GM12878 (cell line): Measurements from ENCODE around the gene PLEKHH2. TPM values are rescaled to one million over a fixed set of nuclear protein-coding genes. Genes with fewer than 3 reads are reported as not detected.
A peak's percentile ranks its signal among the peaks of the same experiment; 100 is the strongest.

Source experiments
- ATAC-seq: fragments of 200-7000 bp; cut with Tn5 transposase; 3 replicates; pipeline ENCODE4 v1.9.1; 2020; ENCODE audit warnings: mild to moderate bottlenecking, moderate library complexity
- BruUV-seq: library from RNA; stranded (reverse); fragments of 400-500 nt; replicated peaks from 2 replicates; lab custom pipeline; 2021; lab: Mats Ljungman, UMichigan
- CTCF ChIA-PET: fragments of 300-600 bp; sonication (Branson Sonifier 250); formaldehyde crosslinking; extraction: SDS; loops from one replicate; lab custom pipeline; 2021; ENCODE audit warnings: inconsistent platforms; lab: Yijun Ruan, JAX
- POLR2A ChIA-PET: fragments of 350-600 bp; formaldehyde crosslinking; extraction: SDS; loops from one replicate; lab custom pipeline; 2021; ENCODE audit warnings: inconsistent platforms; lab: Charles Lee
- RAD21 ChIA-PET: fragments of 300-600 bp; sonication (Branson Sonifier 250); formaldehyde crosslinking; loops from one replicate; lab custom pipeline; 2023; ENCODE audit warnings: antibody characterized with exemption; ENCODE audit not compliant: unreplicated experiment; lab: Charles Lee
- SMC1A ChIA-PET: fragments of 300-600 bp; sonication (Branson Sonifier 250); formaldehyde crosslinking; loops from one replicate; lab custom pipeline; 2023; ENCODE audit not compliant: unreplicated experiment, uncharacterized antibody; lab: Charles Lee
- DNase-seq: peaks from one replicate; pipeline ENCODE4 v3.0.0-alpha.2; 2011; ENCODE audit warnings: low read depth, low spot score
- FAIRE-seq: peaks from 3 replicates; lab custom pipeline; 2011; peaks lifted over from hg19 to GRCh38; lab: Jason Lieb, UNC
- H2AFZ ChIP-seq: 2 replicates; pipeline ENCODE4 v1.6.0; 2011; ENCODE audit warnings: low read depth, low read length, control low read depth; ENCODE audit not compliant: control insufficient read depth
- H3K27ac ChIP-seq: 2 replicates; pipeline ENCODE4 v1.5.1; 2011; ENCODE audit warnings: control low read depth; ENCODE audit not compliant: control insufficient read depth, insufficient read depth
- H3K27me3 ChIP-seq, 2 experiments: replicated peaks in 1 of 2; 2 replicates each; pipeline versions ENCODE4 v1.6.0 to v1.6.1; 2011; ENCODE audit warnings: low read length in 1 of 2; ENCODE audit not compliant: control insufficient read depth in 2 of 2, insufficient read depth in 2 of 2
- H3K36me3 ChIP-seq, 2 experiments: 2 replicates each; pipeline ENCODE4 v1.5.1; 2011; ENCODE audit warnings: low read length in 1 of 2; ENCODE audit not compliant: control insufficient read depth in 2 of 2, insufficient read depth in 2 of 2
- H3K4me1 ChIP-seq: 2 replicates; pipeline ENCODE4 v1.6.1; 2011; ENCODE audit warnings: mild to moderate bottlenecking, low read length, moderate library complexity, mixed read lengths; ENCODE audit not compliant: control insufficient read depth, insufficient read depth
- H3K4me2 ChIP-seq: 2 replicates; pipeline ENCODE4 v1.6.0; 2011; ENCODE audit warnings: control low read depth; ENCODE audit not compliant: control insufficient read depth, insufficient read depth
- H3K4me3 ChIP-seq: fragments of 200-600 bp; sonication (generic); 2 replicates; pipeline ENCODE4 v1.5.1; 2016
- H3K79me2 ChIP-seq: 2 replicates; pipeline ENCODE4 v1.6.0; 2011; ENCODE audit warnings: low read length; ENCODE audit not compliant: control insufficient read depth, insufficient read depth
- H3K9ac ChIP-seq: 2 replicates; pipeline ENCODE4 v1.8.0; 2011; ENCODE audit warnings: low read length, control low read depth, mixed read lengths; ENCODE audit not compliant: control insufficient read depth, insufficient read depth
- H3K9me3 ChIP-seq: replicated peaks from 3 replicates; pipeline ENCODE4 v1.5.1; 2011; ENCODE audit warnings: mild to moderate bottlenecking, low read length; ENCODE audit not compliant: control insufficient read depth, insufficient read depth
- H4K20me1 ChIP-seq: 2 replicates; pipeline ENCODE4 v1.6.0; 2011; ENCODE audit not compliant: control insufficient read depth, insufficient read depth
- ESRRA ChIP-seq: IDR thresholded peaks from 2 replicates; pipeline ENCODE4 v1.6.1; 2012; ENCODE audit warnings: mild to moderate bottlenecking, low read length, improper control_type of control experiment
- KDM1A ChIP-seq: fragments of 200-600 bp; sonication (generic); IDR thresholded peaks from 2 replicates; pipeline ENCODE4 v1.6.1; 2016; ENCODE audit warnings: borderline replicate concordance
- NFYB ChIP-seq: IDR thresholded peaks from 2 replicates; pipeline ENCODE4 v1.6.1; 2011; ENCODE audit warnings: low read depth, mild to moderate bottlenecking, low read length, improper control_type of control experiment, moderate library complexity; ENCODE audit not compliant: insufficient read depth
- NR2C1 ChIP-seq: fragments of 450-650 bp; IDR thresholded peaks from 2 replicates; pipeline ENCODE4 v1.6.1; 2017; ENCODE audit warnings: antibody characterized with exemption, mild to moderate bottlenecking, moderate library complexity
- PRDM15 ChIP-seq: fragments of 450-650 bp; formaldehyde crosslinking; IDR thresholded peaks from 2 replicates; pipeline ENCODE4 v1.4.0; 2020; ENCODE audit warnings: mild to moderate bottlenecking, moderate library complexity
- REST ChIP-seq: IDR thresholded peaks from 2 replicates; pipeline ENCODE4 v1.6.1; 2012; ENCODE audit warnings: mild to moderate bottlenecking, low read depth, low read length
- RFX5 ChIP-seq: IDR thresholded peaks from 2 replicates; pipeline ENCODE4 v1.6.1; 2011; ENCODE audit warnings: low read depth, low read length, improper control_type of control experiment
- SKIL ChIP-seq: fragments of 450-650 bp; IDR thresholded peaks from 2 replicates; pipeline ENCODE4 v1.6.1; 2017; ENCODE audit warnings: mild to moderate bottlenecking, low read depth, inconsistent platforms; ENCODE audit not compliant: poor library complexity, severe bottlenecking
- WRNIP1 ChIP-seq: IDR thresholded peaks from 2 replicates; pipeline ENCODE4 v1.6.1; 2011; ENCODE audit warnings: low read depth, low read length, improper control_type of control experiment, borderline replicate concordance
- YBX1 ChIP-seq: fragments of 450-650 bp; IDR thresholded peaks from 2 replicates; pipeline ENCODE4 v1.6.1; 2016; ENCODE audit warnings: antibody characterized with exemption
- WGBS: methylation state at CpG from one replicate; pipeline ENCODE4 v1.1.6; 2016; ENCODE audit warnings: low lambda C conversion rate; ENCODE audit not compliant: insufficient replicate concordance, insufficient coverage; ENCODE audit errors: missing lambda C conversion rate; 5-methylcytosine and 5-hydroxymethylcytosine counted together
- in situ Hi-C: fragments of 300-500 bp; cut with MboI; formaldehyde crosslinking; loops from 9 replicates; pipeline ENCODE4 v1.14.3; 2018; ENCODE audit warnings: mixed read lengths
- intact Hi-C: fragments of 100-400 bp; cut with micrococcal nuclease; formaldehyde crosslinking; loops from one replicate; pipeline ENCODE4 v1.14.2; 2022; ENCODE audit not compliant: unreplicated experiment
- polyA plus RNA-seq, 11 experiments: library from polyadenylated mRNA; depleted of rRNA in 4 of 11; unstranded in 6 of 11; stranded (reverse) in 5 of 11; fragments of >200 nt; fragmentation: Nextera tagmentation in 4 of 11; fragmentation: Illumina TruSeq in 1 of 11; extraction: Ambion mirVana in 4 of 11; extraction: Trizol in 1 of 11; gene quantifications; 1 replicate in 1 of 11; 2 replicates in 10 of 11; pipeline versions ENCODE4 v1.2.1 to v1.2.3, GENCODE V29; 2011 to 2016; ENCODE audit warnings: inconsistent platforms in 2 of 11, missing spikeins in 2 of 11, low read depth in 1 of 11
- total RNA-seq, 4 experiments: library from RNA; depleted of rRNA in 3 of 4; stranded (reverse); fragments of >200 nt in 3 of 4; fragmentation: Illumina TruSeq in 1 of 4; extraction: Trizol in 1 of 4; gene quantifications; 2 replicates each; pipeline versions ENCODE4 v1.2.1 to v1.2.3, GENCODE V29; 2013 to 2021

Gene PLEKHH2
- total and polyA plus RNA-seq, 10 of the 15 experiments (the other 5 are each of a cell fraction or from before 2014, with no cell fraction given): not detected

GRCh38 chr2:43791035-43791765, 154.1 kb downstream of the PLEKHH2 start (continued):
- TF ChIP-seq PRDM15 (CRISPR knock-in tag) (no peak), KDM1A (no peak), SKIL (no peak), WRNIP1 (no peak), YBX1 (no peak)

GRCh38 chr2:43792653-43793052, 155.6 kb downstream of the PLEKHH2 start:
- FAIRE-seq: no peak
- intact Hi-C loops: no loop called here
- in situ Hi-C loops: no loop called here

More at GRCh38 chr2:43792653-43793052, 155.6 kb downstream of the PLEKHH2 start:
- no peak overlapping the region for H3K4me3 ChIP-seq
- H3K79me2 ChIP-seq: no peaks in the 10 kb centered on the region
- H2AFZ ChIP-seq: no peak overlapping the region
- H3K36me3 ChIP-seq: peaks cover 0 to 3% of the 10 kb centered on the region in 2 experiments; a peak in 1 of 4 replicates
- peak; percentile 12 for DNase-seq
- H3K4me2 ChIP-seq: no peak overlapping the region
- RAD21 ChIA-PET: no interaction called here
- H3K9me3 ChIP-seq: no peaks in the 10 kb centered on the region
- POLR2A ChIA-PET: interaction anchor here (0.6 kb wide), 1 partner anchor 10 kb away, joined by 5 read pairs; no protein-coding TSS in a partner anchor
- BruUV-seq: no TSS peak
- TF ChIP-seq NR2C1 (no peak), REST (no peak), NFYB (no peak), RFX5 (no peak), ESRRA (no peak)
- TF ChIP-seq, all 136 proteins: peak for 0
- no peaks in the 10 kb centered on the region for H3K4me1 ChIP-seq
- ChIA-PET CTCF (no interaction called here), SMC1A (no interaction called here)
- H3K27me3 ChIP-seq: no peaks in the 10 kb centered on the region
- no peak overlapping the region for H3K9ac ChIP-seq
- H3K27ac ChIP-seq: no peak overlapping the region
- H4K20me1 ChIP-seq: no peaks in the 10 kb centered on the region
- 83% methylated on average over 3 of the region's 3 CpGs for WGBS
- ATAC-seq: peak; percentile 69
